Stimulated activated CD4-positive, alpha-beta T cell treated with anti-CD3 and anti-CD28 coated beads, Interleukin-2, amount 100 ng/mL, for 24 hours (primary cell): ENCODE measurements around the gene ABHD10.
A peak's percentile ranks its signal among the peaks of the same experiment; 100 is the strongest.

Experiments
- DNase-seq, 2 donors: peaks; one replicate each; pipeline ENCODE4 v3.0.0-alpha.2; 2020

Gene ABHD10

GRCh38 chr3:112002096-112002971 lies 23.5 kb downstream of the ABHD10 start:
- DNase-seq, result peak; percentile 50 to 63

- DNase-seq, result no peak
Observed at GRCh38 chr3:112003321-112004080, 24.7 kb downstream of the ABHD10 start.

GRCh38 chr3:112004187-112004586 lies 25.4 kb downstream of the ABHD10 start:
- DNase-seq, result no peak

GRCh38 chr3:112004669-112005068 lies 25.8 kb downstream of the ABHD10 start:
- DNase-seq, result no peak

- DNase-seq, result no peak
Observed at GRCh38 chr3:112005091-112005672, 26.4 kb downstream of the ABHD10 start.

GRCh38 chr3:112007633-112008032 lies 28.8 kb downstream of the ABHD10 start:
- DNase-seq, result no peak

GRCh38 chr3:112009670-112010069 lies 30.8 kb downstream of the ABHD10 start:
- DNase-seq, result no peak

GRCh38 chr3:112010636-112011035 lies 31.8 kb downstream of the ABHD10 start:
- no peak for DNase-seq

GRCh38 chr3:112011376-112011940 lies 32.6 kb downstream of the ABHD10 start:
- DNase-seq, result no peak

GRCh38 chr3:112012205-112012992 lies 33.6 kb downstream of the ABHD10 start:
- no peak for DNase-seq

GRCh38 chr3:112013058-112013783 lies 34.4 kb downstream of the ABHD10 start:
- DNase-seq, result peak; percentile 62 to 68

GRCh38 chr3:112013784-112014143 lies 34.9 kb downstream of the ABHD10 start:
- DNase-seq, result no peak

GRCh38 chr3:112017091-112017490 lies 38.3 kb downstream of the ABHD10 start:
- no peak for DNase-seq

- DNase-seq, result no peak
Observed at GRCh38 chr3:112018712-112019111, 39.9 kb downstream of the ABHD10 start.

GRCh38 chr3:112019716-112020115 lies 40.9 kb downstream of the ABHD10 start:
- no peak for DNase-seq

GRCh38 chr3:112020674-112021085 lies 41.9 kb downstream of the ABHD10 start:
- no peak for DNase-seq

GRCh38 chr3:112027142-112027541 lies 48.3 kb downstream of the ABHD10 start:
- no peak for DNase-seq

GRCh38 chr3:112027826-112028225 lies 49.0 kb downstream of the ABHD10 start:
- no peak for DNase-seq

- no peak for DNase-seq
Observed at GRCh38 chr3:112030901-112031300, 52.1 kb downstream of the ABHD10 start.

- no peak for DNase-seq
Observed at GRCh38 chr3:112032098-112032731, 53.4 kb downstream of the ABHD10 start.

- DNase-seq, result no peak
Observed at GRCh38 chr3:112034436-112034835, 55.6 kb downstream of the ABHD10 start, which contains the start of gene TMPRSS7. Gene TMPRSS7 (plus strand): TSS chr3:112034736. CDS start chr3:112034846, 110 bp downstream.
